Measurements from ENCODE around the gene SLC4A2. TPM values are rescaled to one million over a fixed set of nuclear protein-coding genes. Genes with fewer than 3 reads are reported as not detected.

SLC4A2 gene
- total RNA-seq, 1 donor from 2014 or later = 371 TPM

GRCh38 chr7:151015967-151016366 is 43.4 kb upstream of the SLC4A2 start:
- no peak for TF ChIP-seq CTCF (IDR thresholded peaks at IDR 0.05)
- Mint-ChIP-seq H3K27me3 (ENCODE audit: low read depth) (peaks cover 32% of the 10 kb centered on the region), H3K4me1 (ENCODE audit: low read depth) (peaks cover 30% of the 10 kb centered on the region), H3K36me3 (ENCODE audit: low read depth) (no peaks in the 10 kb centered on the region), H3K27ac (ENCODE audit: unreplicated experiment) (no peak overlapping the region), H3K9me3 (ENCODE audit: low read depth) (no peaks in the 10 kb centered on the region), H3K4me3 (ENCODE audit: unreplicated experiment) (no peak overlapping the region)
- DNase-seq (ENCODE audit: low spot score) = no peak

GRCh38 chr7:151016505-151016904 is 42.9 kb upstream of the SLC4A2 start:
- Mint-ChIP-seq H3K4me1 (ENCODE audit: low read depth) (peaks cover 28% of the 10 kb centered on the region), H3K4me3 (ENCODE audit: unreplicated experiment) (no peak overlapping the region), H3K27me3 (ENCODE audit: low read depth) (peaks cover 32% of the 10 kb centered on the region)

GRCh38 chr7:151016942-151017341 is 42.4 kb upstream of the SLC4A2 start:
- no peak for TF ChIP-seq CTCF (IDR thresholded peaks at IDR 0.05)
- DNase-seq (ENCODE audit: low spot score) = no peak
- Mint-ChIP-seq H3K4me1 (ENCODE audit: low read depth) (peaks cover 28% of the 10 kb centered on the region), H3K27ac (ENCODE audit: unreplicated experiment) (no peak overlapping the region), H3K9me3 (ENCODE audit: low read depth) (no peaks in the 10 kb centered on the region), H3K36me3 (ENCODE audit: low read depth) (no peaks in the 10 kb centered on the region), H3K27me3 (ENCODE audit: low read depth) (peaks cover 29% of the 10 kb centered on the region), H3K4me3 (ENCODE audit: unreplicated experiment) (no peak overlapping the region)

More at GRCh38 chr7:151016505-151016904, 42.9 kb upstream of the SLC4A2 start:
- no peaks in the 10 kb centered on the region for H3K9me3 Mint-ChIP-seq (ENCODE audit: low read depth)
- no peak overlapping the region for H3K27ac Mint-ChIP-seq (ENCODE audit: unreplicated experiment)
- TF ChIP-seq CTCF (IDR thresholded peaks at IDR 0.05) = no peak
- DNase-seq (ENCODE audit: low spot score) = no peak
- no peaks in the 10 kb centered on the region for H3K36me3 Mint-ChIP-seq (ENCODE audit: low read depth)

GRCh38 chr7:151017370-151017952 is 41.9 kb upstream of the SLC4A2 start:
- Mint-ChIP-seq H3K4me3 (ENCODE audit: unreplicated experiment) (no peak overlapping the region), H3K27me3 (ENCODE audit: low read depth) (peaks cover 26% of the 10 kb centered on the region), H3K4me1 (ENCODE audit: low read depth) (peaks cover 26% of the 10 kb centered on the region), H3K36me3 (ENCODE audit: low read depth) (no peaks in the 10 kb centered on the region), H3K27ac (ENCODE audit: unreplicated experiment) (no peak overlapping the region), H3K9me3 (ENCODE audit: low read depth) (no peaks in the 10 kb centered on the region)
- TF ChIP-seq CTCF (IDR thresholded peaks at IDR 0.05) = no peak
- no peak for DNase-seq (ENCODE audit: low spot score)

- peak; percentile 99 for TF ChIP-seq CTCF (IDR thresholded peaks at IDR 0.05)
- no peak for DNase-seq (ENCODE audit: low spot score)
- Mint-ChIP-seq H3K36me3 (ENCODE audit: low read depth) (no peaks in the 10 kb centered on the region), H3K9me3 (ENCODE audit: low read depth) (no peaks in the 10 kb centered on the region), H3K4me3 (ENCODE audit: unreplicated experiment) (peak overlapping the region; percentile 60), H3K27ac (ENCODE audit: unreplicated experiment) (no peak overlapping the region), H3K27me3 (ENCODE audit: low read depth) (peaks cover 22% of the 10 kb centered on the region), H3K4me1 (ENCODE audit: low read depth) (peaks cover 22% of the 10 kb centered on the region)
Observed at GRCh38 chr7:151017953-151018420, 41.4 kb upstream of the SLC4A2 start.

Measured in chondrocyte (in vitro differentiated cells).